RWPE1 (cell line): ENCODE data around the gene IER2.
A peak's percentile ranks its signal among the peaks of the same experiment; 100 is the strongest.
"Not testable (repeated sequence)": the region's sequence is repeated elsewhere in the genome, so short reads cannot be mapped to it uniquely, and the experiment has no call there.

Experiments
- CTCF ChIA-PET: fragments of 350-600 bp; sonication (Branson Sonifier 250); formaldehyde crosslinking; extraction: SDS; loops from one replicate; lab custom pipeline; 2021; lab: Yijun Ruan, JAX
- POLR2A ChIA-PET: fragments of 400-600 bp; formaldehyde crosslinking; extraction: SDS; loops from one replicate; lab custom pipeline; 2020; ENCODE audit warnings: antibody characterized with exemption; ENCODE audit not compliant: low non-redundant PET; lab: Yijun Ruan, JAX
- DNase-seq: peaks from one replicate; pipeline ENCODE4 v3.0.0; 2012; ENCODE audit warnings: low spot score
- H3K27ac ChIP-seq: fragments of 450-650 bp; 2 replicates; pipeline ENCODE4 v1.5.1; 2017
- CTCF ChIP-seq: fragments of 450-650 bp; conservative IDR thresholded peaks from 2 replicates; pipeline ENCODE4 v1.5.1; 2017; ENCODE audit warnings: low read depth, mild to moderate bottlenecking

The IER2 gene

GRCh38 chr19:13162724-13163608 is 12.8 kb downstream of the IER2 start:
- POLR2A ChIA-PET: interaction anchor here (0.9 to 2.5 kb wide), 3 partner anchors 8 to 19 kb away, joined by 4 to 18 read pairs (median 9); no protein-coding TSS in a partner anchor
- peak; percentile 89 for DNase-seq
- no peak for TF ChIP-seq CTCF
- peak overlapping the region; percentile 100 for H3K27ac ChIP-seq
- CTCF ChIA-PET: interaction anchor here (0.6 kb wide), 3 partner anchors 8 to 187 kb away, joined by 3 read pairs; no protein-coding TSS in a partner anchor

GRCh38 chr19:13163609-13164342 is 13.6 kb downstream of the IER2 start:
- peak; percentile 68 for DNase-seq
- TF ChIP-seq CTCF: no peak
- peak overlapping the region; percentile 100 for H3K27ac ChIP-seq
- ChIA-PET CTCF (interaction anchor here (0.6 to 0.7 kb wide), 3 partner anchors 9 to 49 kb away, joined by 3 read pairs; no protein-coding TSS in a partner anchor), POLR2A (interaction anchor here (1.3 to 2.5 kb wide), 2 partner anchors 9 to 11 kb away, joined by 9 to 18 read pairs; no protein-coding TSS in a partner anchor)

- no peak for TF ChIP-seq CTCF
- peak overlapping the region; percentile 100 for H3K27ac ChIP-seq
- CTCF ChIA-PET: interaction anchor here (0.7 kb wide), 1 partner anchor 45 kb away, joined by 3 read pairs; no protein-coding TSS in a partner anchor
- peak; percentile 50 for DNase-seq
- POLR2A ChIA-PET: interaction anchor here (0.6 to 2.5 kb wide), 2 partner anchors 12 to 100 kb away, joined by 5 to 18 read pairs; no protein-coding TSS in a partner anchor
Observed at GRCh38 chr19:13164343-13165161, 14.3 kb downstream of the IER2 start.

GRCh38 chr19:13165162-13165997 is 15.2 kb downstream of the IER2 start:
- ChIA-PET POLR2A (interaction anchor here (0.6 kb wide), 1 partner anchor 99 kb away, joined by 5 read pairs; no protein-coding TSS in a partner anchor), CTCF (no interaction called here)
- DNase-seq: no peak
- peak overlapping the region; percentile 100 for H3K27ac ChIP-seq
- TF ChIP-seq CTCF: no peak

- H3K27ac ChIP-seq: peak overlapping the region; percentile 100
Observed at GRCh38 chr19:13166151-13166550, 15.9 kb downstream of the IER2 start.

GRCh38 chr19:13169769-13170168 is 19.6 kb downstream of the IER2 start:
- peak overlapping the region; percentile 100 for H3K27ac ChIP-seq
- DNase-seq: peak; percentile 95
- ChIA-PET POLR2A (interaction anchor here (0.5 to 1.0 kb wide), 4 partner anchors 14 to 1266 kb away, joined by 3 to 5 read pairs (median 4); no protein-coding TSS in a partner anchor), CTCF (interaction anchor here (0.6 kb wide), 1 partner anchor 13 kb away, joined by 3 read pairs; no protein-coding TSS in a partner anchor)
- no peak for TF ChIP-seq CTCF

More at GRCh38 chr19:13166151-13166550, 15.9 kb downstream of the IER2 start:
- CTCF ChIA-PET: interaction anchor here (0.5 to 0.8 kb wide), 2 partner anchors 27 to 506 kb away, joined by 3 read pairs; no protein-coding TSS in a partner anchor
- POLR2A ChIA-PET, DNase-seq: not testable (repeated sequence)
